Mucosa of descending colon (tissue), 3 donors: ENCODE measurements around the gene OSTF1. TPM values are rescaled to one million over a fixed set of nuclear protein-coding genes. Genes with fewer than 3 reads are reported as not detected.

ENCODE experiments used
- ATAC-seq: fragments of 200-7000 bp; cut with Tn5 transposase; one replicate; pipeline ENCODE4 v1.9.1; 2020; ENCODE audit warnings: mild to moderate bottlenecking, moderate library complexity
- DNase-seq, 3 donors: peaks; one replicate each; pipeline ENCODE4 v3.0.0-alpha.2; 2020
- H3K36me3 ChIP-seq: fragments of 200-600 bp; one replicate; pipeline ENCODE4 v1.8.0; 2021; ENCODE audit warnings: low read depth, mild to moderate bottlenecking
- H3K4me1 ChIP-seq: fragments of 200-600 bp; one replicate; pipeline ENCODE4 v1.8.0; 2021; ENCODE audit warnings: low read depth, mild to moderate bottlenecking
- H3K4me3 ChIP-seq: fragments of 200-600 bp; one replicate; pipeline ENCODE4 v1.8.0; 2021; ENCODE audit warnings: mild to moderate bottlenecking
- H3K9me3 ChIP-seq: fragments of 200-600 bp; one replicate; pipeline ENCODE4 v1.8.0; 2021; ENCODE audit warnings: mild to moderate bottlenecking
- intact Hi-C, 2 donors: fragments of 100-400 bp; cut with DNase I in 1 of 2; cut with micrococcal nuclease in 1 of 2; formaldehyde crosslinking; loops; one replicate each; pipeline versions ENCODE4 v1.11.0 to v1.11.1; 2022; cut with DNase I, micrococcal nuclease
- total RNA-seq, 3 donors: library from RNA; stranded (reverse); fragmentation: NEBNext Ultra II Directional in 2 of 3; extraction: Animal tissue kit (Norgen Biotek cat#: 25700) in 2 of 3; gene quantifications; one replicate each; pipeline versions ENCODE4 v1.2.1 to v1.2.4, GENCODE V29; 2021 to 2023
- TF ChIP-seq, protein P1 (sequence below): fragments of 200-600 bp; IDR thresholded peaks from one replicate; pipeline ENCODE4 v1.8.0; 2022; ENCODE audit warnings: antibody characterized with exemption, mild to moderate bottlenecking
- donor health status: DM: no; HTN: no; CAD: no; lungs with moderate emphysema.
- donor health status: DM: no; HTN: no; CAD: no.
- donor health status: DM: no; HTN: yes; CAD: no.

Gene OSTF1
- total RNA-seq, 3 donors from 2014 or later, result 40.6 to 71.2 (median 63.9) TPM

DNA sequence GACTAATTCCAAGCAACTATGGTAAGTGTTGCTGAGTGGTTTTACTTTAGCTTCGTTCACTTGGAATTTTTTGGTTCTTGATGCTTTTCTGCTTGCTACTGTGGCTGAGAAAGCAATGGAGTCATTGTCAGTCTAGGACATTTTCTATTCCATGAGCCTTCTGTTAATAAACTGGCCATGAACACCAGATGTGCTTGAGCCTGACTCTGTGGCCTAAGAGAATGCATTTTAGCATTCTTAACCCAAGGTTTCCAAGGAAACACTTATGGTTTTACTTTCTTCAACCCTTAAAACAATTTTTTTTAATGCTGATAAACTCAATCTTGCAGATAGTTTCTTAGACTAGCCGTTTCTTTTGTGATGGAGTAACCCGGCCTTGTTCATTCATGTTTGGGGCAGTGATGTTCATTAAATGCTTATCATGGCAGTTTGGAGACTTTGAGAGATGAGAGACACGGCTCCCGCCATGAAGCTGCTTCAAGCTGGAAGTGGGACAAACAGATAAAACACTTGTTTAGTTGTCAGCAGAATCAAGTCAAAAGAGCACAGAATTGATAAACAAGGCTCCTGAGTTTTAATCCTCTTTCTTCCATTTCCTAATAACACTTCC, 42.4 kb downstream of the OSTF1 start:
- no peak for ATAC-seq
- TF ChIP-seq, protein P1, sequence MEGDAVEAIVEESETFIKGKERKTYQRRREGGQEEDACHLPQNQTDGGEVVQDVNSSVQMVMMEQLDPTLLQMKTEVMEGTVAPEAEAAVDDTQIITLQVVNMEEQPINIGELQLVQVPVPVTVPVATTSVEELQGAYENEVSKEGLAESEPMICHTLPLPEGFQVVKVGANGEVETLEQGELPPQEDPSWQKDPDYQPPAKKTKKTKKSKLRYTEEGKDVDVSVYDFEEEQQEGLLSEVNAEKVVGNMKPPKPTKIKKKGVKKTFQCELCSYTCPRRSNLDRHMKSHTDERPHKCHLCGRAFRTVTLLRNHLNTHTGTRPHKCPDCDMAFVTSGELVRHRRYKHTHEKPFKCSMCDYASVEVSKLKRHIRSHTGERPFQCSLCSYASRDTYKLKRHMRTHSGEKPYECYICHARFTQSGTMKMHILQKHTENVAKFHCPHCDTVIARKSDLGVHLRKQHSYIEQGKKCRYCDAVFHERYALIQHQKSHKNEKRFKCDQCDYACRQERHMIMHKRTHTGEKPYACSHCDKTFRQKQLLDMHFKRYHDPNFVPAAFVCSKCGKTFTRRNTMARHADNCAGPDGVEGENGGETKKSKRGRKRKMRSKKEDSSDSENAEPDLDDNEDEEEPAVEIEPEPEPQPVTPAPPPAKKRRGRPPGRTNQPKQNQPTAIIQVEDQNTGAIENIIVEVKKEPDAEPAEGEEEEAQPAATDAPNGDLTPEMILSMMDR, result no peak
- no peak for DNase-seq
- H3K4me3 ChIP-seq, result no peak overlapping the region
- no peaks in the 10 kb centered on the region for H3K4me1 ChIP-seq
- no peaks in the 10 kb centered on the region for H3K9me3 ChIP-seq
- peaks cover 8% of the 10 kb centered on the region for H3K36me3 ChIP-seq
- intact Hi-C loops, result no loop called here

DNA sequence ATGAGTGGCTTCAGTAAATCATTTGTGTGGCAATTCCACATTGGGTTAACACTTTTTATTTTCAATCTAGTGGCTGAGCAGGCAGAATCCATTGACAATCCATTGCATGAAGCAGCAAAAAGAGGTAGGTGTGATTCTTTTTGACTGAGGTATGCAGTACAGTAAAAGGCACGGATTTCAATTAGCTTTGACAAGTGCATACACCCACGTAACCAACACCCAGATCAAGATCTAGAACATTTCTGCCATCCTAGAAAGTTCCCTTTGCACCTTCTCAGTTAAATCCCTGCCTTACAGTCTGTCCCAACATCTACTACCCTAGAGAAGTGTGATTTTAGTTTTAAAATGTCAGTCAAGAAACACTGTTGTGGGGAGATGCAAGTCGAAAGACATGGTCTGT, 43.4 kb downstream of the OSTF1 start:
- ATAC-seq (no peak), DNase-seq (no peak)
- peaks cover 8% of the 10 kb centered on the region for H3K36me3 ChIP-seq
- no peaks in the 10 kb centered on the region for H3K4me1 ChIP-seq
- TF ChIP-seq, protein P1, result no peak
- intact Hi-C loops, result no loop called here
- H3K9me3 ChIP-seq, result no peaks in the 10 kb centered on the region
- no peak overlapping the region for H3K4me3 ChIP-seq

DNA sequence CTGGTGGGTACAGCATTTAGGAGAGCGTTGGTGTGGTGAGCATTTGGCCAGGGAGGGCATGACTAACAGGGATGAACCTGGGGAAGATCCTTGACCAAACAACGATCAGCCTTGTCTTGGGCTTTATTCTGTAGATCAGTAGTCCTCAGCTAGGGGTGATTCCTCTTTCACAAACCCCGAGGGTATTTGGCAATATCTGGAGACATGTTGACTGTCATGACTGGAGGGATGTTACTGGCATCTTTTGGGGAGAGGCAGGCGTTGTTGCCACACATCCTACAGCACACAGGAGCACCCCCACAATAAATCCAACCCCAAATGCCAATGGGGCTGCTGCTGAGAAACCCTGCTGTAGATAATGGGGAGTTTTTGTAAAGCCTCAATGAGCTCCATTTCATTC, 43.9 kb downstream of the OSTF1 start:
- intact Hi-C loops, result no loop called here
- Histone ChIP-seq H3K4me3 (no peak overlapping the region), H3K4me1 (no peaks in the 10 kb centered on the region), H3K9me3 (no peaks in the 10 kb centered on the region), H3K36me3 (peaks cover 8% of the 10 kb centered on the region)
- TF ChIP-seq, protein P1, result no peak
- ATAC-seq (no peak), DNase-seq (no peak)

DNA sequence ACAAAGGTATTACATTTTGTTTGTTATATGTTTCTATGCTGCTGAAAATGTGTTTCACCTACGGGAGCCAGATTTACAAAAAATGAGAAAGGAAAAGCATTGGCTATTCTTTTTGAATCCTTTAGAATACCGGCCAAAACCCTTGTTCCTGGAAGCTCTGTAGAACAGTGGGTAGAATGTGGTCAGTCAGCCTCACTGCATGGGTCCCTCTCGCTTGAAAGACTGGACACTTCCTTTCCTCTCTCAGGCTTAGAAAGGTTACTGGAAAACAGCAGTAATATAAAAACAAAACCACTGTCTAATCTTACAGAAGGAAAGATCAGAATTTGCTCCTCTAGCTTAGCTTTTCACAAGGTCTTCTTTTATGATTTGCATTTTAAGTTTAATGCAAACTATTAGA, 45.1 kb downstream of the OSTF1 start:
- intact Hi-C loops, result no loop called here
- TF ChIP-seq, protein P1, result no peak
- ATAC-seq (no peak), DNase-seq (no peak)
- H3K4me3 ChIP-seq, result no peak overlapping the region
- H3K9me3 ChIP-seq, result no peaks in the 10 kb centered on the region
- H3K4me1 ChIP-seq, result no peaks in the 10 kb centered on the region
- peaks cover 8% of the 10 kb centered on the region for H3K36me3 ChIP-seq

DNA sequence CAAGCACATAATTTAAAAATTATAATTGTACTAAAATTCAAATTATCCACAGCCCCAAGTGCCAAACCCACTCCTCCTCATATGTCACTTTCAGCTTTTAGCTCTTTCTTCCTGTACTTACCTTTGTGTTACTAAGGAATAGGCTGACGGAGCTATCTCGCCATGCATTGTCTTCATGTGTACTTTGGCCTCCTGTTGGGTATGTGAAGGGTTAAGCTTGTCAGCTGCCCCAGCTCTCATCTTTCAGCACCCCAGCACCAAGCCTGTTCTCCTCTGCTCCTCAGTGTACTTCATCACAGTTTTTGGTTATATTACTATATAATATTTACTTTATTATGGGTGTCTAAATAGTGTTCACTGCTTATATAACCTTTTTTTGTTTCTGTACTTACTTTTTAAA, 46.2 kb downstream of the OSTF1 start:
- Histone ChIP-seq H3K4me1 (no peaks in the 10 kb centered on the region), H3K36me3 (peaks cover 8% of the 10 kb centered on the region), H3K4me3 (no peak overlapping the region), H3K9me3 (no peaks in the 10 kb centered on the region)
- intact Hi-C loops, result no loop called here
- ATAC-seq (no peak), DNase-seq (no peak)
- TF ChIP-seq, protein P1, result no peak
